Stimulated activated CD8-positive, alpha-beta memory T cell treated with anti-CD3 and anti-CD28 coated beads, Interleukin-2, amount 100 ng/mL, for 1 hour (primary cell): ENCODE measurements around the gene RNF13.
"Not testable (repeated sequence)": the region's sequence is repeated elsewhere in the genome, so short reads cannot be mapped to it uniquely, and the experiment has no call there.

Experiments used
- DNase-seq, 2 donors: peaks; one replicate each; pipeline ENCODE4 v3.0.0-alpha.2; 2020; ENCODE audit warnings: low read depth in 2 of 2

The RNF13 gene

DNA sequence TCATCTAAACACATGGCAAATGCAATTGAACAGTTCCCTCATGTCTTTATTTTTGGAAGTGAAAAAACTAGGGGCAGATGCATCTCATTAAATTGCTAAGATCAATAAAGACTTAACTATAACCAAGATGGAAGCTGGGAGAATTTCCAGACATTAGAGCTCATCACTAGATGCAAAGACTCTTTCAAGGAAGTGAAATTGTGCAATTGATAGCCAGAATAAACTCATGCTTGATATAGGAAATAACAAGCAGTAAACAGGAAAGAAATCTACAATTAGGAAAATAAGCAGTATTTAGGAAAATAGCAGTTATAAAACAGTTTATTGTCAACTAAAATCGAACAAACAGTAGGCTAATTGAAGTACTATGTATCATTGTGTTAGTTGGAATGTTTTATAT is 11.8 kb upstream of the RNF13 start:
- DNase-seq, result no peak

DNA sequence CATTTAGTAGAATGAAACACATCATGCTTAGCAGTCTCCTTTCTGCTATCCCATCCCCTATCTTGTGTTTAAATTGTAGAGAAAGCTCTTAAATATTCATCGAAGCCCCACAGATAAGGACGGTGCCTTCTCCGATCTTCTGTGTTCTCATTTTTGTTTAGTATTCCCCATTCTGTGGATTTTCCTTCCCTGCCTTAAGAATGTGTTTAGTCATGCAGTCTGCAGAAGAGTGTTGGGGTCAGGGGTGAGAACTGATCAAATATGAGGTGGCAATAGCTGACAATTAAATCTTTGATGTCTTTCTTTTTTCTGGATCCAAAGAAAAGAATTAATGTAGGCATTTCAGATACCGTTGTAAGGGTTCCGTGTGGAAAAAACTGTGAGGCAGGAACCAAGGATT is 11.4 kb upstream of the RNF13 start:
- DNase-seq, result no peak

DNA sequence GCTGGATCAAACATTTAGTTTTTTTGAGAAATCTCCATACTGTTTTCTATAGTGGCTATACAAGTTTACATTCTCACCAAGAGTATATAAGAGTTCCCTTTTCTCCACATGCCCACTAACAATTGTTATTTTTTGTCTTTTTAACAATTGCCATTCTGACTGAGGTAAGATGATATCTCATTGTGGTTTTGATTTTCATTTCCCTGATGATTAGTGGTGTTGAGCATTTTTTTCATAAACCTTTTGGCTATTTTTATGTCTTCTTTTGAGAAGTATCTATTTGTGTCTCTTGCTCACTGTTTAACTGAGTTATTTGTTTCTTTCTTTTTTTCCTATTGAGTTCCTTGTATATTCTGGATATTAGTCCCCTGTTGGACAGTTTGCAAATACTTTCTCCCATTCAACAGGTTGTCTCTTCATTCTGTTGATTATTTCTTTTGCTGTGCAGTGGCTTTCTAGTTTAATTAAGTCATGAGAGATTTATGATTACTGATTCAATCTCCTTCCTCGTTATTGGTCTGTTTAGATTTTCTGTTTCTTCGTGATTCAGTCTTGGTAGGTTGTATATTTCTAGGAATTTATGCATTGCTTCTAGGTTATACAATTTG is 6.7 kb upstream of the RNF13 start:
- DNase-seq, result no peak

DNA sequence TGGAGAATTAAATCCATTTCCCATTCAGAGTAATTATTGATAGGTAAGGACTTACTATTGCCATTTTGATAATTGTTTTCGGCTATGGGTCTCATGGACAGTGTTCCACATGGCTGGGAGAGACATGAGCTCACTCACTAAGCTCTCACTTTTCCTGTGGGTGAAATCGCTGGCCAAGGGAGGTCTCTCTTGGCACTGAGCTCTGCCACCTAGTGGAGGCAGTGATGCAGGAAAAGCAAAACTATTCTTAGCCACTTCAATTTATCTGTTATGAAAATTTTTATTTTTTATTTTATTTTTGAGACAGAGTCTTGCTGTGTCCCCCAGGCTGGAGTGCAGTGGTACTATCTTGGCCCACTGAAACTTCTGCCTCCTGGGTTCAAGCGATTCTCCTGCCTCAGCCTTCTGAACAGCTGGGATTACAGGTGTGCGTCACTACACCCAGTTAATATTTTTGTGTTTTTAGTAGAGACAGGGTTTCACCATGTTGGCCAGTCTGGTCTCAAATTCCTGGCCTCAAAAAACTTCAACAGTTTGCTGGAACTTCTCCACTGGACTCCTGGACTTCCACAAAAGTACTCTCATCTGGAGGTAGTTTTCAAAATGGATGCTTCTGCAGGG is 4.7 kb upstream of the RNF13 start:
- DNase-seq, result peak; percentile 26 to 27

DNA sequence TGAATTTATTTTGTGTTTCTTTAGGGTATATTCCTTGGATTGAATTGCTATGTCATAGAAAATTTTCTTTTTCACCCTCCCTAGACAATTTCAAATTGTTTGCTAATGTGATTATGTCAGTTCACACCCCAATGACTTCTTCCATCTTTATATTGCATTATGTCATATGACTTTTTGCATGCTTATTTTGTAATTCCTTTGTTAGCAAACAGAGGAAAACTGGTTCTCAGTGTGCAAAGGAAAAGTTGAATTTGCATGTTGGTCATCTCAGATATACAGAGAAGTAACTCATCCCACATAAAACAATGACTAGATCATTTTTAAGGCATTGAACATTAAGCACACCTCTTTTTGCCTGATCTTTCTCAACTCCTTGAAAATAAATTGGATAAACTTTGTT is 3.3 kb upstream of the RNF13 start:
- no peak for DNase-seq

DNA sequence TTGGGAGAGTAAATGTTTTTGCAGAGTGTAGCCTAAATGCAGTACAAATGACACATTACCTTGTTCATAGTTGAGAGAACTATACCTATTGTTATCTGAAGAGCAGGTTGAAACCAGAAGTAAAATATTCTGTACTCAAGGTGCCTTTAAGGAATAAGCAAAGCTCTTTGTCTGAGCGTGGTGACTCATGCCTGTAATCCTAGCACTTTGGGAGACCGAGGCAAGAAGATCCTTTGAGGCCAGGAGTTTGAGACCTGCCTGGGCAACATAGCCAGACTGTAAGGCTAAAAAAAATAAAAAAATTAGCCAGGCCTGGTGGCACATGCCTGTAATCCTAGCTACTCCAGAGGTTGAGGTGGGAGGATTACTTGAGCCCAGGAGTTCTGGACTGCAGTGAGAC is 2.2 kb upstream of the RNF13 start:
- DNase-seq, result no peak

DNA sequence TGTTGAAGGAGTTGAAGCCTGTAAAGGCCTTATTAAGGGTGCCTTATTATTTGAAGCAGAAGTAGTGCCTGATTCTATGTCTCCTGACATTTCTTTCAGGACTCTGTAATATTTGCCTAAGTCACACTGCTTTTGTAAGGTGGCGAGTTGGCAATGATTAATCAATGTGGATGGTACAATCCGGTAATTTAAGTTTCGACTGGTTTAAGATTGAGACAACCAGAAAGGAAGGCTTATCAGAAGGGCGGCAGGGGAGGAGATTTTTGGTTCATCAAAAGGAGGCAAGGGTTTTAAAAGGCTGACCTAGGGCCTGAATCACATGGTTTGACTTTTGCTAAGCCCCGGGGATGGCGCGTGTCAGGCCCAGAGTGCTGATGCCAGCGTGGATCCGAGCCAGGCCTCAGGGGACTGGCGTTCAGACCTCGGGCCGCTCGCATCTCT is 830 bp upstream of the RNF13 start:
- no peak for DNase-seq

DNA sequence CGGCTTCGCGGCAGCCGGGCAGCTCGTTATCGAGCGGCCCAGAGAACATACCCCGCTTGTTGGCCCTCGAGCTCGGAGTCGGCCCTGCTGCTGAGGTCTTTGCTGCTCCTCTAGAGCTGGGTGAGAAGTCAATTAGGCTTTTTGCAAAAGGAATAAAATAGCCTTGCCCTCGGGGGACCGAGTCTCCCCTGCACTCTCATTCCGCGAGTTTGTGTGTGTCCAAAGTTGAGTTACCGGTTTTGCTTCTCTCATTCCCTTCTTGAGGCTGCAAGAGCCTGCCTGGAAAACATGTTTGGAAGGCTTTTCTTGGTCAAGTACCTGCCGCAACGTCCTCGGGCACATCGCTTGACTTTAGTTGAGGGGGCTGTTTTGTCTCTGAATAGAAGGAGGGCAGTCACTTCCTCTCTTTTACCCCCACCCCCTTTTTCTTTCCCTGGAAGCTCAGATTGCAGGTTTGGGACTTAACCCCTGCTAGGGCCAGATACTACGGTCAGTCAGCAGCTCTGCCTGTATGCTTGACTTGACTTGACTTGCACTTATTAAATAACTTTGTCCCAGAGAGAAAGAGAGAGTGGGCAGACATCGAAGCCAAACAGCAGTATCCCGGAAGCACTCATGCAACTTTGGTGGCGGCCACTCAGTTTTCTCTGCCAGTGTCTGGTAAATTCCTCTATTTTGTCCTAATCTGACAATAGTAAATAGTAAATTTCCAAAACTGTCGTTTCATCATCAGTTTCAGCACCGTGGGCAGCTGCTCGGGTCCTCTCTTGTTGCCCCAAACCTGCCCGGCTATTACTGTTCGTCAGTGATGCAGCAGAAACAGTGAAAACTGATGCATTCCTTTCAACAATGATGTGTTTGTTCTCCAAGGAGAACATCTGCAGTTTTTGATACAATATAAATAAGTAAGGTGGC is 609 bp downstream of the RNF13 start:
- no peak for DNase-seq

DNA sequence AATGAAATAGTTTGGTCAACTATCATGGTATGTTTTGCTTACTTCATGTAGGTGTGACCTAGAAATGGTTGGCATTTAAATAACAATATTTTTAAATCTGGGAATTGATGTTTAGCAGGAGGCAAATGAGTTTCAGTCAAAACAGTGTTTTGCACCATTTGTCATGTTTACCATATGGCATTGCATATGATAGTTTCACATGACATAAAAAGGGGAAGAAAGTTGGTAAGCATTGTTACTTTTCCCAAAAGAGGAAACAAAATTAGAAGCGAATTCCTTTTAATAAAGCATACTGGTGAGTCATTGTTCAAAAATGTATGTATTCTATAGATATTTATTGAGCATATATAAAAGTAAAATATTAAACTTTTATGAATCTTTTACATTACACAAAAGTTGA is 2.3 kb downstream of the RNF13 start:
- DNase-seq, result no peak

DNA sequence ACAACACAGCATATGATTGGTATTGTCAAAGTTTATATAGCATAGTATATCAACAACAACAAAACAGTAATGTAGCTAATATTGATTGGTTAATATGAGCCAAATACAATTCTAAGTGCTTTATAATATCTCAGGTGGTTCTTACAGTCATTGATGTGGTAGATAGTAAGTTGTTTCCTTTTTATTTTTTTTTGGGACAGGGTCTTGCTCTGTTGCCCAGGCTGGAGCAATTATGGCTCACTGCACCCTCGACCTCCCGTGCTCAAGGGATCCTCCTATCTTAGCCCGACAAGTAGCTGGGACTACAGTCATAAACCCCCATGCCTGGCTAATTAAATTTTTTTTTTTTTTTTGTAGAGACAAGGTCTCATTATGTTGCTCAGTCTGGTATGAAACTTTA is 2.7 kb downstream of the RNF13 start:
- no peak for DNase-seq

DNA sequence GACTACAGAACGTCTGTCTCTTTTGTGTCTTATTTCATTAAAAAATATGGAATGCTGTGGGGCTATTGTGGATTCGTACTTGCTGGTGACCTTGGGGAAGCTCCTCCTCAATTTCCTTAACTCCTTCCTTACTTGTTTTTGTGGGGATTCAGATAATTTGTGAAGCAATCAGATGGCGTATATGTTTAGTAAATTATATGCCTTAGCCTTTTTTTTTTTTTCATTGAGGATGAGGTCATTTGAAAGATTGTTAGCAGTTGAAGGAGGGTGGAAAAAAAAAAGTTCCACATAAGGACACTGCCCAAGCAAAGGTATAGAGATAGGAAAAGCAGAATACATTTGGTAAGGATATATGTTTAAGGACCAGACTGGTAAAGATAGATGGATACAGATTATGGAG is 3.3 kb downstream of the RNF13 start:
- no peak for DNase-seq

DNA sequence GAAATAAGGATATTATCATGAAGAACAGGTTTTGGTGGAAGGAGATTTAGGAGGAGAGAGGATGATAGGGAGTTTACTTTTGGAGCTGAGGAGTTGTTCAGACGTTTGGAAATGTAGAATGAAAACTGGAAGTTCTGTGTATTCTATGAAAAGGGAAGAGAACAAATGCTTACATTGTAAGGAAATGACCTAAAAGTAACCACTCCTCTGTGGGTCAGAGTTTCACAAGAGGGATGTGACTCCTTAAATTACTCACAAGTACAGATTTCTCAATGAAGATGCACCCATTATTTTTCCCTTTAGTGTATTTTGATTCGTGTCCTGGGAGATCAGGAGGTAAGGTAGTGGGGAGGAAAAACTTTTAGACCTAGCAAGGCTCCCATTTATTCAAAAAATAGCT is 4.0 kb downstream of the RNF13 start:
- no peak for DNase-seq

DNA sequence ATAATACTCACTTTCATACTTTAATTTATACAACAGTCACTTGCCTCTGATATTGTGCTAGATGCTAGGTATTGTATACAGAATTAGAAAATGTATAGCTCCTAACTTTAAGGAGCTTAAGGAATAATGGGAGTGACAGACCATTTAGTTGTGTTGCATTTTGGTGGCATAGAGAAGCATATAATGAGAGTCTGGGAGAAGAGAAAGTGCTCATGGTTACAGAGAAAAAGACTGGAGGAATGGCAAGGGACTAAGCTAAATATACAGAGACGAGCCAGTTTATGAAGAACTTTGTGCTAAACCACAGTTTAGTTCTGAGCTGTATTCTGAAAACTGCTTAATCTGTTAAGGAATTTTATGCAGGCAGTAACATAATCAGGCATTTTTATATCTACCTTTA is 6.4 kb downstream of the RNF13 start:
- DNase-seq, result no peak

DNA sequence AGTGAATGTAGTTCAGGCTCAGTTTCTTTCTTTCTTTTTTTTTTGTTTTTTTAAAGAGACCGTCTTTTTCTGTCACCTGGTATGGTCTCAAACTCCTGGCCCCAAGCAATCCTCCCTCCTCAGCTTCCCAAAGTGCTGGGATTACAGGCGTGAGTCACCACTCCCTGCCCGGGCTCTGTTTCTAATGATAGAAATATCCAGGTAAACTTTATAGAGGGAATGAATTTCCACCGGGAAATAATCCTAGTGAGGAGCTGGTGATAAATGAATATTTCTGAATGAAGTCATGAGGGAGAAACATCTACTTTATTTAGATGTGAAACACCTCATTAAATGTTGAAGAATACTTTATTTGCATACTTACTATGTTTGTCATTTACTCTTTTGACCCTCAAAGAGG is 7.2 kb downstream of the RNF13 start:
- no peak for DNase-seq

DNA sequence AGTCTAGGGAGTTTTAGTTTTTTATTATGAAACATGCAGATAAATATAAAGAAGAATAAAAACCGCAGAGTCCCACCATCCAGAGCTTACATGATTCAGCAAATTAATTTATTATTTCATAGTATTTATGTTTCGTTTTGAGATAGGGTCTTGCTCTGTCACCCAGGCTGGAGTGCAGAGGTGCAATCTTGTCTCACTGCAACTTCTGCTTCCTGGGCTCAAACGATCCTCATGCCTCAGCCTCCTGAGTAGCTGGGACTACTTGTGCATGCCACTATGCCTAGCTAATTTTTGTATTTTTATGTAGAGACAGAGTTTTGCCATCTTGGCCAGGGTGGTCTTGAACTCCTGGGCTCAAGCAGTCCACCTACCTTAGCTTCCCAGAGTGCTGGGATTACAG is 13.6 kb downstream of the RNF13 start:
- no peak for DNase-seq

DNA sequence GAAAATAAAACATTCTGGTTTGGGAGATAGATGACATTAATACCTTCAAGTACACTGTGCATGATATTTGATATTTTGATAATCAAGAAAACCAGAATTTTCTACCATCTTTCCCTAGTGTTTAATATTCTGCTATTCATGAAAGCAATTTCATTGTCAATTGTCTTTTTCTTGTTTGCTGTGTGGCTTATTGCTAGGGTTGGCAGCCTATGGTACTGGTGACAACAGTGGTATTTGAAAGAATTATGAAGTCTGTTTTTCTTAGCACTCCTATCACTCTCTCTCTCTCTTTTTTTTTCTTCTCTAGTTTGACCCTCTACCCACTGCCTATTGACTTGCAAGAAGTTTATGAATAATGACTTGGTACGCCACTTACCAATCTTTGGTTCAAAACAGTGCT is 15.4 kb downstream of the RNF13 start:
- no peak for DNase-seq

DNA sequence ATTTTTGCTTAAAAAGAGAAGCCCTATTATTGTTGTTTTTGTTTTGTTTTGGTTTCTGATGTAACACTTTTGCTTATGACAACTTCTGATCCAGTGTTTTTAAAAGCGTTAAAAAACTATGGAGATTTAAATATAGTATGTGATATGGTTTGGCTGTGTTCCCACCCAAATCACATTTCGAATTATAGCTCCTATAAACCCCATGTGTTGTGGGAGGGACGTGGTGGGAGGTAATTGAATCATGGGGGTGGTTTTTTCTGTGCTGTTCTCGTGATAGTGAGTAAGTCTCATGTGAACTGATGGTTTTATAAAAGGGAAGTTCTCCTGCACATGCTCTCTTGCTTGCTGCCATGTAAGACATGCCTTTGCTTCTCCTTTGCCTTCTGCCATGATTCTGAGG is 16.6 kb downstream of the RNF13 start:
- not testable (repeated sequence) for DNase-seq

DNA sequence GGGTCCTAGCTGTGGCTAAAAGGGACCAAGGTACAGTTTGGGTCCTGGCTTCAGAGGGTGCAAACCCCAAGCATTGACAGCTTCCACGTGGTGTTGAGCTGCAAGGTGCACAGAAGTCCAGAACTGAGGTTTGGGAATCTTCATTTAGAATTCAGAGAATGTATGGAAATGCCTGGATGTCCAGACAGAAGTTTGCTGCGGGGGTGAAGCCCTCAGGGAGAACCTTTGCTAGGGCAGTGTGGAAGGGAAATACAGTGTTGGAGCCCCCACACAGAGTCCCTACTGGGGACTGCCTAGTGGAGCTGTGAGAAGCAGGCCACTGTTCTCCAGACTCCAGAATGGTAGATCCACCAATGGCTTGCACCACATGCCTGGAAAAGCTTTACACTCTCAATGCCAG is 17.9 kb downstream of the RNF13 start:
- no peak for DNase-seq

DNA sequence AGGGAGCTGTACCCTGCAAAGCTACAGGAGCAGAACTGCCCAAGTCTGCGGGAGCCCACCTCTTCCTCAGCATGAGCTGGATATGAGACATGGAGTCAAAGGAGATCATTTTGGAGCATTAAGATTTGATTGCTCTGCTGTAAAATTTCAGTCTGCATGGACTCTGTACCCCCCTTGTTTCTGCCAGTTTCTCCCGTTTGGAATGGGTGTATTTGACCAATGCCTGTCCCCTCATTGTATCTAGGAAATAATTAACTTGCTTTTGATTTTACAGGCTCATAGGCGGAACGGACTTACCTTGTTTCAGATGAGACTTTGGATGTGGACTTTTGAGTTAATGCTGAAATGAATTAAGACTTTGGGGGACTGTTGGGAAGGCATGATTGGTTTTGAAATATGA is 18.3 kb downstream of the RNF13 start:
- no peak for DNase-seq

DNA sequence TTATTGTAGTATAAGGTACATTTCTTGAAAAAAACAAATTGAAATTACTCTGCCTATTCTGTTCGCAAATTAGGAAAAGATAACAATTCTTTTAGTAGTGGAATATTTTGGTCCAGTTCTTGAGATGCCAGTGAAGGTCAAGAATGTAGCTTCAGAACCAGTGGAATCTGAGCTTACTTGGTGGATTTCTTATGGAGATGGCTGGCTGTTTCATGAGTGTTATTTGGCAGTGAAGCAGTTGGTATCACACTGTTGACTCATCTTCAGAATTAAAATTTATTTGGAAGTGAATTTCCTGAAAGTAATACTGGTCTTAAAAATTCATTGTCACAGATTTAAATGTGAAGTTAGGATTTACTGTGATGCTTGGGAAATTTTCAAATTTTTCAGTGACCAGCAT is 19.1 kb downstream of the RNF13 start:
- DNase-seq, result no peak

DNA sequence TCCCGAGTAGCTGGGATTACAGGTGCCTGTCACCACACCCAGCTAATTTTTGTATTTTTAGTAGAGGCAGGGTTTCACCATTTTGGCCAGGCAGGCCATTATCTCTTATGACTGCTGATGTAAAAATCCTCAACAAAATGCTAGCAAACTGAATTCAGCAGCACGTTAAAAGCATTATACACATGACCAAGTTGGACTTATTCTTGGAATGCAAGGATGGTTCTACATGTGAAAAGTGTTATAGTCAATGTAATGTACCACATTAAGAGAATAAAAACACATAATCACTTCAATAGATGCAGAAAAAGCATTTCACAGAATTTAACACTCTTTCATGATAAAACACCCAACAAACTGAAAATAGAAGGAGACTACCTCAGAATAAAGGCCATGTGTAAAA is 20.2 kb downstream of the RNF13 start:
- no peak for DNase-seq

DNA sequence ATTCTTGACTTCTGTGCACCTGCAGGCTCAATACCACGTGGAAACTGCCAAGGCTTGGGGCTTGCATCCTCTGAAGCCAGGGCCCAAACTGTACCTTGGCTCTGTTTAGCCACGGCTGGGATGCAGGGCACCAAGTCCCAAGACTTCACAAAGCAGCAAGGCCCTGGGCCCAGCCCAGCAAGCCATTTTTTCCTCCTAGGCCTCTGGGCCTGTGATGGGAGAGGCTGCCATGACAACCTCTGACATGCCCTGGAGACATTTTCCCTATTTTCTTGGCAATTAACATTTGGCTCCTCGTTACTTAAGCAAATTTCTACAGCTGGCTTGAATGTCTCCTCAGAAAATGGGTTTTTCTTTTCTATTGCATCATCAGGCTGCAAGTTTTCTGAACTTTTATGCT is 25.5 kb downstream of the RNF13 start:
- not testable (repeated sequence) for DNase-seq

DNA sequence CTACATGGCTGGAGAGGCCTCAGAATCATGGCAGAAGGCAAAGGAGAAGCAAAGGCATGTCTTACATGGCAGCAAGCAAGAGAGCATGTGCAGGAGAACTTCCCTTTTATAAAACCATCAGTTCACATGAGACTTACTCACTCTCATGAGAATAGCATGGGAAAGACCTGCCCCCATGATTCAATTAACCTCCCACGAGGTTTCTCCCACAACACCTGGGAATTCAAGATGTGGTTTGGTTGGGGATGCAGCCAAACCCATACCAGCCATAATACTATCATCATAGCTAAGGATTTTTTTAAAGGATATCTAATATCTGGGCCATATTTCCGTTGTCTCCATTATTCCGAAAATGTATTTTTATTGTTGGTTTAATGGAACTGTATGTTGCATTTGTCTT is 26.5 kb downstream of the RNF13 start:
- DNase-seq, result not testable (repeated sequence)
